SK-N-MC (cell line): ENCODE data around the gene SCTR.

Experiments used
- DNase-seq: peaks from one replicate; pipeline ENCODE4 v3.0.0-alpha.2; 2011; ENCODE audit warnings: low read depth, low spot score
- H3K27ac ChIP-seq: fragments of 200-600 bp; sonication (generic); 2 replicates; pipeline ENCODE4 v1.5.1; 2016; ENCODE audit warnings: mixed run types
- H3K36me3 ChIP-seq: fragments of 200-600 bp; sonication (generic); 2 replicates; pipeline ENCODE4 v1.6.1; 2017; ENCODE audit warnings: antibody characterized with exemption, low read length, mixed read lengths; ENCODE audit not compliant: insufficient read depth
- H3K4me3 ChIP-seq: fragments of 200-600 bp; sonication (generic); 2 replicates; pipeline ENCODE4 v1.5.1; 2016
- H3K9ac ChIP-seq: fragments of 200-600 bp; sonication (generic); 2 replicates; pipeline ENCODE4 v1.8.0; 2017; ENCODE audit warnings: mixed run types, mixed read lengths; ENCODE audit not compliant: insufficient read length
- H3K9me3 ChIP-seq: fragments of 200-600 bp; sonication (generic); 2 replicates; pipeline ENCODE4 v1.6.1; 2017; ENCODE audit warnings: low read depth, mild to moderate bottlenecking, antibody characterized with exemption, low read length, moderate library complexity, mixed read lengths
- EZH2 ChIP-seq: fragments of 200-600 bp; sonication (generic); IDR thresholded peaks from one replicate; pipeline ENCODE4 v1.6.1; 2017; ENCODE audit warnings: antibody characterized with exemption
- FOXP2 ChIP-seq: optimal IDR thresholded peaks from 2 replicates; pipeline ENCODE3; 2011; ENCODE audit warnings: mild to moderate bottlenecking, moderate library complexity; ENCODE audit not compliant: insufficient read depth; ENCODE audit errors: extremely low read length, control extremely low read depth
- POLR2AphosphoS5 ChIP-seq: IDR thresholded peaks from 2 replicates; pipeline ENCODE4 v1.6.1; 2012; ENCODE audit warnings: mild to moderate bottlenecking, low read depth, low read length, borderline replicate concordance

The SCTR gene

GRCh38 chr2:119468154-119468955 lies 55.9 kb downstream of the SCTR start:
- no peak for TF ChIP-seq EZH2

GRCh38 chr2:119466373-119466772 lies 57.9 kb downstream of the SCTR start:
- Histone ChIP-seq H3K27ac (no peak overlapping the region), H3K9me3 (no peaks in the 10 kb centered on the region), H3K9ac (no peak overlapping the region), H3K36me3 (no peaks in the 10 kb centered on the region), H3K4me3 (no peak overlapping the region)
- TF ChIP-seq EZH2: no peak
- no peak for TF ChIP-seq FOXP2
- no peak for TF ChIP-seq POLR2AphosphoS5
- no peak for DNase-seq

More at GRCh38 chr2:119468154-119468955, 55.9 kb downstream of the SCTR start:
- H3K9ac ChIP-seq: no peak overlapping the region
- H3K9me3 ChIP-seq: no peaks in the 10 kb centered on the region
- H3K4me3 ChIP-seq: no peak overlapping the region
- H3K27ac ChIP-seq: no peak overlapping the region
- H3K36me3 ChIP-seq: no peaks in the 10 kb centered on the region
- no peak for DNase-seq

GRCh38 chr2:119465687-119466086 lies 58.6 kb downstream of the SCTR start:
- Histone ChIP-seq H3K9me3 (no peaks in the 10 kb centered on the region), H3K36me3 (no peaks in the 10 kb centered on the region), H3K4me3 (no peak overlapping the region), H3K9ac (no peak overlapping the region), H3K27ac (no peak overlapping the region)
- TF ChIP-seq EZH2: no peak
- no peak for TF ChIP-seq FOXP2
- TF ChIP-seq POLR2AphosphoS5: no peak
- DNase-seq: no peak

- H3K27ac ChIP-seq: no peak overlapping the region
- TF ChIP-seq FOXP2 (no peak), EZH2 (no peak), POLR2AphosphoS5 (no peak)
- DNase-seq: no peak
- no peak overlapping the region for H3K9ac ChIP-seq
- no peaks in the 10 kb centered on the region for H3K9me3 ChIP-seq
- no peak overlapping the region for H3K4me3 ChIP-seq
- H3K36me3 ChIP-seq: no peaks in the 10 kb centered on the region
Observed at GRCh38 chr2:119464981-119465380, 59.3 kb downstream of the SCTR start.

- no peak for DNase-seq
- Histone ChIP-seq H3K9me3 (no peaks in the 10 kb centered on the region), H3K27ac (no peak overlapping the region), H3K36me3 (no peaks in the 10 kb centered on the region), H3K4me3 (no peak overlapping the region), H3K9ac (no peak overlapping the region)
- TF ChIP-seq FOXP2 (no peak), POLR2AphosphoS5 (no peak), EZH2 (no peak)
Observed at GRCh38 chr2:119463990-119464389, 60.3 kb downstream of the SCTR start.

GRCh38 chr2:119463136-119463535 lies 61.1 kb downstream of the SCTR start:
- DNase-seq: no peak
- Histone ChIP-seq H3K27ac (no peak overlapping the region), H3K9me3 (no peaks in the 10 kb centered on the region), H3K9ac (no peak overlapping the region), H3K36me3 (no peaks in the 10 kb centered on the region), H3K4me3 (no peak overlapping the region)
- no peak for TF ChIP-seq FOXP2
- no peak for TF ChIP-seq POLR2AphosphoS5
- TF ChIP-seq EZH2: no peak

GRCh38 chr2:119462574-119462973 lies 61.7 kb downstream of the SCTR start:
- Histone ChIP-seq H3K9me3 (no peaks in the 10 kb centered on the region), H3K4me3 (no peak overlapping the region), H3K27ac (no peak overlapping the region), H3K36me3 (no peaks in the 10 kb centered on the region), H3K9ac (no peak overlapping the region)
- TF ChIP-seq FOXP2: no peak
- TF ChIP-seq EZH2: no peak
- TF ChIP-seq POLR2AphosphoS5: no peak
- DNase-seq: no peak

GRCh38 chr2:119461811-119462210 lies 62.5 kb downstream of the SCTR start:
- H3K9me3 ChIP-seq: no peaks in the 10 kb centered on the region
- TF ChIP-seq POLR2AphosphoS5: no peak
- TF ChIP-seq EZH2: no peak
- no peak for TF ChIP-seq FOXP2
- H3K36me3 ChIP-seq: no peaks in the 10 kb centered on the region
- H3K27ac ChIP-seq: no peak overlapping the region
- H3K4me3 ChIP-seq: no peak overlapping the region
- no peak for DNase-seq
- no peak overlapping the region for H3K9ac ChIP-seq

GRCh38 chr2:119460076-119460475 lies 64.2 kb downstream of the SCTR start:
- TF ChIP-seq FOXP2 (no peak), EZH2 (no peak), POLR2AphosphoS5 (no peak)
- Histone ChIP-seq H3K9ac (no peak overlapping the region), H3K27ac (no peak overlapping the region), H3K9me3 (no peaks in the 10 kb centered on the region), H3K36me3 (no peaks in the 10 kb centered on the region), H3K4me3 (no peak overlapping the region)
- DNase-seq: no peak
